Hepatocyte (in vitro differentiated cells): Measurements from ENCODE around the gene CRYBG2.

Source experiments
- CTCF ChIP-seq: fragments of 200-600 bp; sonication (generic); IDR thresholded peaks from 2 replicates; pipeline ENCODE4 v1.5.1; 2016; ENCODE audit warnings: antibody characterized with exemption, mild to moderate bottlenecking; ENCODE audit not compliant: poor library complexity
- EZH2 ChIP-seq: fragments of 200-600 bp; sonication (generic); IDR thresholded peaks from 2 replicates; pipeline ENCODE4 v1.6.1; 2016; ENCODE audit warnings: antibody characterized with exemption, mild to moderate bottlenecking, borderline replicate concordance

- no peak for TF ChIP-seq CTCF
- TF ChIP-seq EZH2 = no peak
Measured at GRCh38 chr1:26403656-26404055, 49.7 kb upstream of the CRYBG2 start.
